H1 (cell line): ENCODE data around the gene MAGI2. TPM values are rescaled to one million over a fixed set of nuclear protein-coding genes. Genes with fewer than 3 reads are reported as not detected.

ENCODE experiments used
- CHD2 ChIP-seq: IDR thresholded peaks from 2 replicates; pipeline ENCODE4 v1.6.1; 2012; ENCODE audit warnings: low read length, improper control_type of control experiment
- SIX5 ChIP-seq: IDR thresholded peaks from 2 replicates; pipeline ENCODE4 v1.6.1; 2011; ENCODE audit warnings: mild to moderate bottlenecking, low read depth, low read length
- TBP ChIP-seq: IDR thresholded peaks from 2 replicates; pipeline ENCODE4 v1.6.1; 2011; ENCODE audit warnings: low read depth, low read length, improper control_type of control experiment
- polyA plus RNA-seq, 7 experiments: library from polyadenylated mRNA; depleted of rRNA in 3 of 7; stranded (reverse) in 5 of 7; unstranded in 2 of 7; fragments of >200 nt in 5 of 7; fragments of 200-250 nt in 2 of 7; gene quantifications; 1 replicate in 5 of 7; 2 replicates in 1 of 7; 4 replicates in 1 of 7; pipeline versions ENCODE4 v1.2.1 to v1.2.3, GENCODE V29; 2011 to 2013; ENCODE audit warnings: missing spikeins in 2 of 7, mixed read lengths in 2 of 7
- total RNA-seq: library from RNA; stranded (reverse); fragmentation: NEBNext Ultra II Directional; extraction: Animal tissue kit (Norgen Biotek cat#: 25700); gene quantifications from 2 replicates; pipeline ENCODE4 v1.2.1, GENCODE V29; 2021
- TF ChIP-seq, protein P1 (sequence below): fragments of 300-600 bp; sonication (generic); IDR thresholded peaks from 2 replicates; pipeline ENCODE4 v1.7.1; 2012; ENCODE audit warnings: low read length, moderate library complexity, mild to moderate bottlenecking, inconsistent platforms; ENCODE audit not compliant: insufficient replicate concordance

MAGI2 gene
- total and polyA plus RNA-seq, 2 of the 8 experiments (the other 6 are each of a cell fraction or from before 2014, with no cell fraction given): 6.0 to 27.3 TPM

DNA sequence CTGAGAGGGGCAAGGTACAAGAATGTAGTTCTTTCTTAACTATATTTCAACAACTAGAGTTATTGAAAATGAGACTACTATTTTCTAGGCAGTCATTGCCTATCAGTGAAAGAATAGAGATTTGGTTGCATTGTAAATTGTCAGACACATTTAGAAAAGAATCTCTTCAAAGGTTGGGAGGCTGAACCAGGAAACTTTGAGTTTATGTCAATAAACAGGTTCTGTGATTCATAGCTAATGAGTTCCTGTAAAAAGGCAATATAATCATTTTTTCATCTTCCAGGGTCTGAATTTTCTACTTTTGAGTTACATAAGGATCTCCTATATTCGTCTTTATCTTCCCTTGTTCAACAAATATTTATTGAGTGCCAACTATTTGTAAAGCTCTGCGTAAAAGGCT lies 47.1 kb downstream of the MAGI2 start (continued):
- TF ChIP-seq, protein P1, sequence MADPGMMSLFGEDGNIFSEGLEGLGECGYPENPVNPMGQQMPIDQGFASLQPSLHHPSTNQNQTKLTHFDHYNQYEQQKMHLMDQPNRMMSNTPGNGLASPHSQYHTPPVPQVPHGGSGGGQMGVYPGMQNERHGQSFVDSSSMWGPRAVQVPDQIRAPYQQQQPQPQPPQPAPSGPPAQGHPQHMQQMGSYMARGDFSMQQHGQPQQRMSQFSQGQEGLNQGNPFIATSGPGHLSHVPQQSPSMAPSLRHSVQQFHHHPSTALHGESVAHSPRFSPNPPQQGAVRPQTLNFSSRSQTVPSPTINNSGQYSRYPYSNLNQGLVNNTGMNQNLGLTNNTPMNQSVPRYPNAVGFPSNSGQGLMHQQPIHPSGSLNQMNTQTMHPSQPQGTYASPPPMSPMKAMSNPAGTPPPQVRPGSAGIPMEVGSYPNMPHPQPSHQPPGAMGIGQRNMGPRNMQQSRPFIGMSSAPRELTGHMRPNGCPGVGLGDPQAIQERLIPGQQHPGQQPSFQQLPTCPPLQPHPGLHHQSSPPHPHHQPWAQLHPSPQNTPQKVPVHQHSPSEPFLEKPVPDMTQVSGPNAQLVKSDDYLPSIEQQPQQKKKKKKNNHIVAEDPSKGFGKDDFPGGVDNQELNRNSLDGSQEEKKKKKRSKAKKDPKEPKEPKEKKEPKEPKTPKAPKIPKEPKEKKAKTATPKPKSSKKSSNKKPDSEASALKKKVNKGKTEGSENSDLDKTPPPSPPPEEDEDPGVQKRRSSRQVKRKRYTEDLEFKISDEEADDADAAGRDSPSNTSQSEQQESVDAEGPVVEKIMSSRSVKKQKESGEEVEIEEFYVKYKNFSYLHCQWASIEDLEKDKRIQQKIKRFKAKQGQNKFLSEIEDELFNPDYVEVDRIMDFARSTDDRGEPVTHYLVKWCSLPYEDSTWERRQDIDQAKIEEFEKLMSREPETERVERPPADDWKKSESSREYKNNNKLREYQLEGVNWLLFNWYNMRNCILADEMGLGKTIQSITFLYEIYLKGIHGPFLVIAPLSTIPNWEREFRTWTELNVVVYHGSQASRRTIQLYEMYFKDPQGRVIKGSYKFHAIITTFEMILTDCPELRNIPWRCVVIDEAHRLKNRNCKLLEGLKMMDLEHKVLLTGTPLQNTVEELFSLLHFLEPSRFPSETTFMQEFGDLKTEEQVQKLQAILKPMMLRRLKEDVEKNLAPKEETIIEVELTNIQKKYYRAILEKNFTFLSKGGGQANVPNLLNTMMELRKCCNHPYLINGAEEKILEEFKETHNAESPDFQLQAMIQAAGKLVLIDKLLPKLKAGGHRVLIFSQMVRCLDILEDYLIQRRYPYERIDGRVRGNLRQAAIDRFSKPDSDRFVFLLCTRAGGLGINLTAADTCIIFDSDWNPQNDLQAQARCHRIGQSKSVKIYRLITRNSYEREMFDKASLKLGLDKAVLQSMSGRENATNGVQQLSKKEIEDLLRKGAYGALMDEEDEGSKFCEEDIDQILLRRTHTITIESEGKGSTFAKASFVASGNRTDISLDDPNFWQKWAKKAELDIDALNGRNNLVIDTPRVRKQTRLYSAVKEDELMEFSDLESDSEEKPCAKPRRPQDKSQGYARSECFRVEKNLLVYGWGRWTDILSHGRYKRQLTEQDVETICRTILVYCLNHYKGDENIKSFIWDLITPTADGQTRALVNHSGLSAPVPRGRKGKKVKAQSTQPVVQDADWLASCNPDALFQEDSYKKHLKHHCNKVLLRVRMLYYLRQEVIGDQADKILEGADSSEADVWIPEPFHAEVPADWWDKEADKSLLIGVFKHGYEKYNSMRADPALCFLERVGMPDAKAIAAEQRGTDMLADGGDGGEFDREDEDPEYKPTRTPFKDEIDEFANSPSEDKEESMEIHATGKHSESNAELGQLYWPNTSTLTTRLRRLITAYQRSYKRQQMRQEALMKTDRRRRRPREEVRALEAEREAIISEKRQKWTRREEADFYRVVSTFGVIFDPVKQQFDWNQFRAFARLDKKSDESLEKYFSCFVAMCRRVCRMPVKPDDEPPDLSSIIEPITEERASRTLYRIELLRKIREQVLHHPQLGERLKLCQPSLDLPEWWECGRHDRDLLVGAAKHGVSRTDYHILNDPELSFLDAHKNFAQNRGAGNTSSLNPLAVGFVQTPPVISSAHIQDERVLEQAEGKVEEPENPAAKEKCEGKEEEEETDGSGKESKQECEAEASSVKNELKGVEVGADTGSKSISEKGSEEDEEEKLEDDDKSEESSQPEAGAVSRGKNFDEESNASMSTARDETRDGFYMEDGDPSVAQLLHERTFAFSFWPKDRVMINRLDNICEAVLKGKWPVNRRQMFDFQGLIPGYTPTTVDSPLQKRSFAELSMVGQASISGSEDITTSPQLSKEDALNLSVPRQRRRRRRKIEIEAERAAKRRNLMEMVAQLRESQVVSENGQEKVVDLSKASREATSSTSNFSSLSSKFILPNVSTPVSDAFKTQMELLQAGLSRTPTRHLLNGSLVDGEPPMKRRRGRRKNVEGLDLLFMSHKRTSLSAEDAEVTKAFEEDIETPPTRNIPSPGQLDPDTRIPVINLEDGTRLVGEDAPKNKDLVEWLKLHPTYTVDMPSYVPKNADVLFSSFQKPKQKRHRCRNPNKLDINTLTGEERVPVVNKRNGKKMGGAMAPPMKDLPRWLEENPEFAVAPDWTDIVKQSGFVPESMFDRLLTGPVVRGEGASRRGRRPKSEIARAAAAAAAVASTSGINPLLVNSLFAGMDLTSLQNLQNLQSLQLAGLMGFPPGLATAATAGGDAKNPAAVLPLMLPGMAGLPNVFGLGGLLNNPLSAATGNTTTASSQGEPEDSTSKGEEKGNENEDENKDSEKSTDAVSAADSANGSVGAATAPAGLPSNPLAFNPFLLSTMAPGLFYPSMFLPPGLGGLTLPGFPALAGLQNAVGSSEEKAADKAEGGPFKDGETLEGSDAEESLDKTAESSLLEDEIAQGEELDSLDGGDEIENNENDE: no peak
- no peak for TF ChIP-seq TBP
- no peak for TF ChIP-seq CHD2
- no peak for TF ChIP-seq SIX5
